ENCODE data around the gene ASF1A. TPM values are rescaled to one million over a fixed set of nuclear protein-coding genes. Genes with fewer than 3 reads are reported as not detected.
A peak's percentile ranks its signal among the peaks of the same experiment; 100 is the strongest.
"Not testable (repeated sequence)": the region's sequence is repeated elsewhere in the genome, so short reads cannot be mapped to it uniquely, and the experiment has no call there.

Gene ASF1A
- total RNA-seq = 16.0 and 28.5 TPM in 2 replicates

DNA sequence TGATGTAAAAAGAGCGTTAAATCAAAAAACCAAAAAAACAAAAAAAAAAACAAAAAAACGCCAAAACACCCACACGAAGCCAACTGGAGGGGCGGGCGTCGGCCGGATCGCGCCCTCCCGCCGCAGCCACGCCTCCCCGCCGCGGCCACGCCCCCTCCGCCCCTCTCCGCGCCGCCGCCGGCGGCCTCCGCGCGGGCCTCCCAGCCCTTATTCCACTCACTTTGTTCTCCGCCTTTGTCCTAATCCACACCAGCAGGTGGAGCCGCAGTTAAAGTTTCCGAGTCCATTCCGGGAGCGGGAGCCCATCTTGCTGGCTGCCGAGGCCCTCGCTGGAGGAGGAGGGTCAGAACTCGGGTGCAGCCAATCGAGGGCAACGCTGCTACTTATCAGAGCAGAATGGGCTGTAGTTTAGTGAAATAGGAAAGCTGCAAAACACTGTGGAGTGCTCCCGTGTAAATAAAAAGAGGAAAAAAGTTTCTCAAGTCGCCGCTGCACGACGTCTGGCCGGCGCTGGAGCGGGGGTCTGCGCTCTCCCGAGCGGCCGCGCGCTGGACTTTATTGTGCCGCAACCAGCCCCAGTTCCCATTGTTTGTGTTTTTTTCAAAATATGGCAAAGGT is at the start of gene ASF1A:
ASF1A (plus strand) TSS at position 346 of the 618 bp plus-strand sequence; CDS start at position 608, 262 bp downstream.
- DNase-seq = peak; percentile 99

GRCh38 chr6:118844915-118845314 is 49.0 kb upstream of the ASF1A start:
- DNase-seq = peak; percentile 34

DNA sequence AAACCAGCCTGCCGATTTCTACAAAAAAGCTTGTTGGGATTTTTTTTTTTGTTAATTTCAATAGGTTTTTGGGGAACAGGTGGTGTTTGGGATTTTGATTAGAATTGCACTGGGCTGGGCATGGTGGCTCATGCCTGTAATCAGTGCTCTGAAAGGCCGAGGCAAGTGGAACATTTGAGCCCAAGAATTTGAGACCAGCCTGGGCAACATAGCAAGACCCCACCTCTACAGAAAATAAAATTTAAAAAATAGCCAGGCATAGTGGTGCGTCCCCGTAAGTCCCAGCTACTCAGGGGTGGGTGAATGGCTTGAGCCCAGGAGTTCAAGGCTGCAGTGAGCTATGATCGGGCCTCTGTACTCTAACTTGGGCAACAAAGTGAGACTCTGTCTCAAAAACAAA is 40.5 kb upstream of the ASF1A start:
- DNase-seq = no peak

DNA sequence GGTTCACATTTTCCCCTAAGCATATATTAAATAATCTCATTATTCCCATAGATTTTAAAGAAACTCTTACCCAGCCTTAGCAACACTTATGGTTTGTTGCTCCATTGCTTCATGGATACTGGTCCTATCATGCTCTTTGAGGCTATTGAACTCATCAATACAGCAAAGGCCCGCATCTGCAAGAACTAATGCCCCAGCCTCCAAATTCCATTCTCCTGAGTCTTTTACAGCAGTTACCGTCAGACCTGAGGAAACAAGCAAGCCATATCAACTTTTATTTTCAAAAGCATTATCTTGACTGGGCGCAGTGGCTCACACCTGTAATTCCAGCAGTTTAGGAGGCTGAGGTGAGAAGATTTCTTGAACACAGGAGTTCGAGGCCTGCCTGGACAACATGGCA is 37.7 kb upstream of the ASF1A start:
- DNase-seq = no peak

DNA sequence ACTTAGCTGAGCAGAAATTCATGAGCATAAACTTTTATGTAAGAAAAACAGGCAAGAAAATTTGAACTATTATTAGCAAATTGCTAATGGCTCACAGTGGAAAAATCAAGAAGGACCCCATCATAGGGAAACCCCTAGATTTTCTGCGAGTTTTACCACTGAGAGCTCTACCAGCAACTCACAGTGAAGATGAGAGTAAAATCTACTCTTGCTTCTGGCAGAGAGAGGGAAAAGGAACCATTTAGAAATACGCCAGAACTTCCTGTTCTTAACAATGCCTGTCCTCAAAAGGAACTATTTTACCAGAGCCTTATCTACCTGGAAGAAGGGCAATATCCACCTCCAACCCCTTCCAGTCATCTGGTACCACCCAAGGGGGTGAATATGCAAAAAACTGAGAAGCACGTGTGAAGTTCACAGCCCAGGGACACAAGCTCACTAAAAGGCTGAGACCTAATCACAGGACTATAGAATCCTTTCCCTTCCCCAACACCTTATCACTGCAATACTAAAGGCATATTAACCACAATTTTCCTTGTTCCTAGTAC is 34.4 kb upstream of the ASF1A start:
- DNase-seq = no peak

DNA sequence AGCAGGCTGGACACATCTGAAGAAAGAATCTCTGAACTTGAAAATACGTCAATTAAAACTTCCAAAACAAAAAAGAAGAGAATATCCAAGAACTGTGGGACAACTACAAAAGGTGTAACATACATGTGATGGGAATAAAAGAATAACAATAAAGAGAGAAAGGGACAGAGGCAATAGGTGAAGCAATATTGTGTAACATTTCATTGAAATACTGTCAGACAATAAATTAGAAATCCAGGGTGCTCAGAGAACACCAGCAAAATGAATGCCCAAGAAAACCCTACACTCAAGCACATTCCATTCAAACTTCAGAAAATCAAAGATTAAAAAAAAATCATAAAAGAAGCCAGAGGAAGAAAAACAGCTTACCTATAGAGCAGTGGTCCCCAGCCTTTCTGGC is 33.6 kb upstream of the ASF1A start:
- no peak for DNase-seq

GRCh38 chr6:118860880-118861279 is 33.1 kb upstream of the ASF1A start:
- DNase-seq = no peak

GRCh38 chr6:118862443-118862842 is 31.5 kb upstream of the ASF1A start:
- no peak for DNase-seq

DNA sequence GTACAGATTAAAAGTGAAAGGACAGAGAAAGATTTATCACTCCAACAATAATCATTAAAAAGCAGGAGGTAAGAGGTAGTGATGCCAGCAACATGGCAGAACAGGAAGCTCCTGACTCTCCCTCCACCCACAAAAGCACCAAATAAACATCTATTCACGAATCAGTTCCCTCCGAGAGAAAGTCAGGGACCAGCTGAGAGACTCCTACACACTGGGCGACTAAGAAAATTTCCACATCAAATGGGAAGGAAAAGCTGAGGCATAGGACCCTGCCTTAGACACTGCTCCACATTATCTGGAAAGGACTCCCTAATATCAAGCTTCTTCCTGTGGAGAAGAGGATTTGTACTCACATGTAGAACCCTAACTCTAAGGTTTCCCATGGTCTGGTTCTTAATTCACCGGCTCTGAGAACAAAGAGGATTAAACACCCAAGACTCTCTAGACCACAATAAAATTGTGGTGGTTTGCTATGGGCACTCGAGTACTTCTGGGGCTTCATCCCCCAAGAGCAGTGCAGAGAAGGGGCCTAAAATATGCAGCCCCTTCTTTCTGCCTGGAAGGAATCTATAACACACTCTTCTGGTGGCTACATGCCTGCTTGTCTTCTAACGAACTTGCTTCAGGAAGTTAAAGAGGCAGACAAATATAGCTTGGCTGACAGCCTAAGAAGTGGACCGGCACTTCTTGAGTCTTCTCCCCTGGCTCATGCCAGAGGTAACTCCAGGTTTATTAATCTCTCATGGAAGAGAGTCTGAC is 29.4 kb upstream of the ASF1A start:
- peak; percentile 44 for DNase-seq

DNA sequence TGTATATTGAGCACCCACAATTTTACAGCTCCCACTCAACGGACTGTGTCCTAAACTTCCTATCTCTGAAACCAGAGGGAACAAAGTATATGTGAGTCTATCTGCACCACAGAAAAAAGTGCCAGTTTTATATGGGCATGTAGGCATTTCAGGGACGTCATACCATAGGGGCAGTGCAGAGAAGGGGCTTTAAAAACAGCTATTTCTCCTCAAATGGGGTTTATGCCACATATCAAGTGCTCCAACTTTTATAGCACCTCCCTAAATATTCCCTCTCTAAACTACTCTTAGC is 28.9 kb upstream of the ASF1A start:
- no peak for DNase-seq

GRCh38 chr6:118867181-118867580 is 26.8 kb upstream of the ASF1A start:
- DNase-seq = no peak

DNA sequence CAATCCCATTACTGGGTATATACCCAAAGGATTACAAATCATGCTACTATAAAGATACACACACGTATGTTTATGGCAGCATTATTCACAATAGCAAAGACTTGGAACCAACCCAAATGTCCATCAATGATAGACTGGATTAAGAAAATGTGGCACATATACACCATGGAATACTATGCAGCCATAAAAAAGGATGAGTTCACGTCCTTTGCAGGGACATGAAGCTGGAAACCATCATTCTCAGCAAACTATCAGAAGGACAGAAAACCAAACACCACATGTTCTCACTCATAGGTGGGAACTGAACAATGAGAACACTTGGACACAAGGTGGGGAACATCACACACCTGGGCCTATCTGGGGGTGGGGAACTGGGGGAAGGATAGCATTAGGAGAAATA is 25.1 kb upstream of the ASF1A start:
- DNase-seq = not testable (repeated sequence)

DNA sequence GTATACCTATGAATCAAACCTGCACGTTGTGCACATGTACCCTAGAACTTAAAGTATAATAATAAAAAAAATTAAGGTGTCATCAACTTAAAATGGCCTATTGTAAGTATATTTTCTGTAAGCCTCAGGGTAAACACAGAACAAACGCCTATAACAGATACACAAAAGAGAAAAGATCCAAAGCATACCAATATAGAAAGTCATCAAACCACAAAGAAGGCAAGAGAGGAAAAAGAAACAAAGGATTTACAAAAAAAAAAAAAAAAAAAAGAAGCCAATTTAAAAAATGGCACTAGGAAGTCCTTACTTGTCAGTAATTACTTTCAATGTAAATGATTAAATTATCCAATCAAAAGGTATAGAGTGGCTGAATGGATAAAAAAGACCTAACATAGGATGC is 24.6 kb upstream of the ASF1A start:
- no peak for DNase-seq

DNA sequence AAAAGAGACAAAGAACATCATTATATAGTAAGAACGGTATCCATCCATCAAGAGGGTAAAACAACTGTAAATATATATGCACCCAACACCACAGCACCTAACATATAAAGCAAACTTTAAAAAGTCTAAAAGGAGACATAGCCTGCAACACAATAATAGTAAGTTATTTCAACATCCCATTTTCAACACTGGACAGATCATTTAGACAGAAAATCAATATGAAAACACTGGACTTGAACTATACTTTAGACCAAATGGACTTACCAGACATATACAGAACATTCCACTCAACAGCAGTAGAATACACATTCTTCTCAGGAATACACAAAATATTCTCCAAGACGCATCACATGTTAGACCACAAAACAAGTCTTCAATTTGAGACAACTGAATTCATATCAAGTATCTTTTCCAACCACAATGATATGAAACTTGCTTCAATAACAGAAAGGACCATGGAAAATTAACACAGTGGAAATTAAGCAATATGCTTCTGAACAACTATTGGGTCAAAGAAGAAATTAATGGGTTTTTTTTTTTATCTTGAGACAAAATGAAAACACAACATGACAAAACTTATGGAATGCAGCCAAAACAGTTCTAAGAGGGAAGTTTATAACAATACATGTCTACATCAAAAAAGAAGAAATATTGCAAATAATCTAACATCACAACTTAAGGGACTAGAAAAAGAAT is 23.9 kb upstream of the ASF1A start:
- DNase-seq = peak; percentile 83

GRCh38 chr6:118871331-118871730 is 22.6 kb upstream of the ASF1A start:
- peak; percentile 45 for DNase-seq

DNA sequence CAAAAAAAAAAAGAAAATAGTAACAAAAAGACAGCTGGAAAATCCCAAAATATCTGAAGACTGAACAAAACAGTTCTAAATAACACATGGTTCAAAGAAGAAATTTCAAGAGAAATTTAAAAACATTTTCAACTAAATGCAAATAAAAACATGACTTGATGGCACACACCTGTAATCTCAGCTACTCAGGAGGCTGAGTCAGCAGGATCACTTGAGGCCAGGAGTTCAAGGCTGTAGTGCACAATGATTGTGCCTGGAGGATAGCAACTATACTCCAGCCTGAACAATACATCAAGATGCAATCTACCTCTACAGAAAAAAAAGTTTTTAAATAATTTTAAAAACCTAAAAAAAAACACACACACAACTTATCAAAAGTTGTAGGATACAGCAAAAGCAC is 21.6 kb upstream of the ASF1A start:
- no peak for DNase-seq

GRCh38 chr6:118872726-118873125 is 21.2 kb upstream of the ASF1A start:
- no peak for DNase-seq

DNA sequence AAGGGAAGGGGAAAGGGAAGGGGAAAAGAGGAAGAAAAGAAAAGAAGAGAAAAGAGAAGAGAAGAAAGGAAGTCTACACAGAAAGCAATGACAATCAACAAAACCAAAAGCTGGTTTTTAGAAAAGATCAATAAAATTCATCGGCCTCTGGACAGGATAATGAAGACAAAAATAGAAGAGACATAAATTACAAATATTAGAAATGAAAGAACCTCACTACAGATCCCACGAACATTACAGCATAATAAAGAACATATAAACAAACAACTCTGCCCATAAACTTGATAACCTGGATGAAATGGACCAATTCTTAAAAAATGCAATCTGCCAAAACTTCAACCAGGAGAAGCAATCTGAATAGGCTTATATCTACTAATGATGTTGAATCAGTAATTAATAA is 20.7 kb upstream of the ASF1A start:
- no peak for DNase-seq

DNA sequence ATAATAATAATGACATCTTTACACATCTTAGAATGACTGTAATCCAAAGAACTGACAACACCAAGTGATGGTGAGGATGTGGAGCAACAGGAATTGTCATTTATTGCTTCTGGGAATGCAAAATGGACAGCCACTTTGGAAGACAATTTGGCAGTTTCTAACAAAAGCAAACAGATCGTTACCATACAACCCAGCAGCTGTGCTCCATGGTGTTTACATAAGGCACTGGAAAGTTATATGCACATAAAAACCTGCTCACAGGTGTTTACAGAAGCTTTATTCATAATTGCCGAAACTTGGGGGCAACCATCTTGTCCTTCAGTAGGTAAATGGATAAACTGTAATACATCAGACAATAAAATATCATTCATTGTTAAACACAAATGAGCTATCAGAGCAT is 18.3 kb upstream of the ASF1A start:
- no peak for DNase-seq

DNA sequence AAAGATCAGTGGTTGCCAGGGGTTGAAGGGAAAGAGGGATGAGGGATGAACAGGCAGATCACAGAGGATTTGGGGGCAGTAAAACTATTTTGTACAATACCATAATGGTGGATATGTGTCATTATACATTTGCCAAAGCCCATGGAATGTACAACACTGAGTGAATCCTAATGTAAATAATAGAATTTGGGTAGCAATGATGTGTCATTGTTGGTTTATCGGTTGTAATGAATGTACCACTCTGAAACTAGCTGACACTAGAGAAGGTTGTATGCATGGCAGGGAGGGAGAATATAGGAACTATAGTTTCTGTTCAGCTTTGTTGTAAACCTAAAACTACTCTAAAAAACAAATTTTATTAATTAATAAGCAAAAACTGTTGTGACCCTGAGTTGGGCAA is 17.8 kb upstream of the ASF1A start:
- DNase-seq = no peak

- no peak for DNase-seq
These were observed 17.1 kb upstream of the ASF1A start for GRCh38 chr6:118876814-118877213.

GRCh38 chr6:118877806-118878205 is 16.1 kb upstream of the ASF1A start:
- DNase-seq = no peak

DNA sequence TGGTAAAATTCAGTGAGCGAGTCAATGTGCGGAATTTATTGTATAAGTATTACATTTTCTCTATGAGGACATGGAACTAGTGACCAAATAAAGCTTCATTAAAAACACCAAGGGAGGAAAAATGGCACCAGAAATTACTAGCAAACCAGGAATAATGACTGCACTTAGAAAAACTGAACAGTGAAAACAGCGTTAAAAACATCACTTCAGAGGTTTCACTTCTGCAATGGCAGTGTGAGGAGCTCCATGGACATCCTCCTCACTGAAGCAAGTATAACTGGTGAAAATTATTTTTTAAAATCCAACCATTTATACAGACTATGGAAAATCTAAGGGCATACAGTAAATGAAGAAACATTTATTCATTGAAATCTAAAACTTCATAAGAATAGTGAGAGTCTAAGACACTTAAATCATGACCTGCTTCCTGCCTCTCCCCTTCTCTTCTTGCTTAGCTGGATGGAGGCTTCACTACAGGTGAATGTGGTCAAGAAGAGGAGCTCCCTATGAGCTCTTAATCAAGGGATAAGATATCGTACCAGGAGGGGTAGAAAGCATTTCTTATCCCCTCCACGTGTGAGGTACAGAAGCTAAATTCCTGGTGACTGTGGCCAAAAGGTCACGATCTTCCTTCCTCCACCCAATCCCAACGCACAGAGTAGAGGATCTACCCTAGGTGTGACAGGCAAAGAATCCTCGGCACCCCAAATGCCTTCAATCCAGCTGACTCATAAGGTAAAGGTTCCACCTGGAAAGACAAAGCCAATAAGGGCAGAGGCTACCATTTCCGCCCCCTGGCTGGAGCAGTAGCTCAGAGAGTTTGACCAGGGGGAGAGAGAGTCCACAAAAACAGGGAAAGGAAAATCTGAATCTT is 12.3 kb upstream of the ASF1A start:
- no peak for DNase-seq

All from dermis blood vessel endothelial cell (primary cell).